ENCODE measurements around the gene ZNF19.

- TF ChIP-seq CTCF (IDR thresholded peaks at IDR 0.05), result no peak
- TF ChIP-seq ZFX (IDR thresholded peaks at IDR 0.05; ENCODE audit: borderline replicate concordance), result no peak
Observed at GRCh38 chr16:71423865-71424264, 65.3 kb downstream of the ZNF19 start.

All from 22Rv1 (cell line).